ENCODE results near the gene CLGN. TPM values are rescaled to one million over a fixed set of nuclear protein-coding genes. Genes with fewer than 3 reads are reported as not detected.

CLGN gene
- total RNA-seq, 4 donors from 2014 or later = 0.40 TPM; not detected in 3

DNA sequence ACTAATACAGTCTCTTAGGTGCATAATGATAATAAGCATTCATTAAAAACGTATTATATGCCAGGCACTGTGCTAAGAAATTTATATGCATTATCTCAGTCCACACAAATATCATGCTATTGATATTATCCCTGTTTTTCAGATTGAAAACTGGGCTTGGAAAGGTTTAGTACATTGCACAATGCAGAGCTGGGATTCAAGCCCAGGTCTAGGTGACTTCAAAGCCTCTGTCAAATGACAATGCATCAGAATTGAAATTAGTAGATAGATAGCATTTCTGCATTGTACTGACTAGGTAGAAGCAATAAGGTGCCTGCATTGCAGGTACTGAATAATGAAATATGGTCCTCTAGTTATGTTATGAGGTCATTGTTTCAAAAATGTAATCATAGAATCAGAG is 72.2 kb downstream of the CLGN start:
- H3K4me1 ChIP-seq = peaks cover 0 to 3% (median 0%) of the 10 kb centered on the region in 4 donors
- H3K9me3 ChIP-seq = no peaks in the 10 kb centered on the region
- TF ChIP-seq POLR2A (IDR thresholded peaks at IDR 0.05) = no peak
- TF ChIP-seq, protein P1, sequence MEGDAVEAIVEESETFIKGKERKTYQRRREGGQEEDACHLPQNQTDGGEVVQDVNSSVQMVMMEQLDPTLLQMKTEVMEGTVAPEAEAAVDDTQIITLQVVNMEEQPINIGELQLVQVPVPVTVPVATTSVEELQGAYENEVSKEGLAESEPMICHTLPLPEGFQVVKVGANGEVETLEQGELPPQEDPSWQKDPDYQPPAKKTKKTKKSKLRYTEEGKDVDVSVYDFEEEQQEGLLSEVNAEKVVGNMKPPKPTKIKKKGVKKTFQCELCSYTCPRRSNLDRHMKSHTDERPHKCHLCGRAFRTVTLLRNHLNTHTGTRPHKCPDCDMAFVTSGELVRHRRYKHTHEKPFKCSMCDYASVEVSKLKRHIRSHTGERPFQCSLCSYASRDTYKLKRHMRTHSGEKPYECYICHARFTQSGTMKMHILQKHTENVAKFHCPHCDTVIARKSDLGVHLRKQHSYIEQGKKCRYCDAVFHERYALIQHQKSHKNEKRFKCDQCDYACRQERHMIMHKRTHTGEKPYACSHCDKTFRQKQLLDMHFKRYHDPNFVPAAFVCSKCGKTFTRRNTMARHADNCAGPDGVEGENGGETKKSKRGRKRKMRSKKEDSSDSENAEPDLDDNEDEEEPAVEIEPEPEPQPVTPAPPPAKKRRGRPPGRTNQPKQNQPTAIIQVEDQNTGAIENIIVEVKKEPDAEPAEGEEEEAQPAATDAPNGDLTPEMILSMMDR (IDR thresholded peaks at IDR 0.05) = no peak
- H3K36me3 ChIP-seq = no peaks in the 10 kb centered on the region
- H3K4me3 ChIP-seq = no peak overlapping the region
- DNase-seq = no peak
- no peaks in the 10 kb centered on the region for H3K27me3 ChIP-seq
- no peak overlapping the region for H3K27ac ChIP-seq

DNA sequence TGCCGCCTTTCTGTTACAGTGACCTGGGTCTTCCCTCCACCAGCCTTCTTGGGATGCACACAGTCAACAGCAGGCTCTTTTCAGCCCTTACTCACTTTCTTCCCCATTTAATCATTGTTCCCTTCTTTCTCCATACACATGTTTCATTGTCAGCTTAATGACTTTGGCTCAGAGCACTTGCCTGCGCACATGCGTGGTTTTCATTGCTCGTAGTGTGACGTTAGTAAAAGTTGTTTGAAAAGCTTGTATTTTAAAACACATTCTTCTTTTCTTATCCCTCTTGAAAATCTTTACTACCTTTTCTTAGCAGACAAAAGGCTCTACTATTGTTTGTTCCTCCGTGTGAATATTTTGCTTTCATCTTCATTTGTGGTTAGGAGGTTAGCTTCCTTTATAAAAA is 73.7 kb downstream of the CLGN start:
- H3K4me3 ChIP-seq = no peak overlapping the region
- no peaks in the 10 kb centered on the region for H3K9me3 ChIP-seq
- no peak for TF ChIP-seq POLR2A (IDR thresholded peaks at IDR 0.05)
- TF ChIP-seq, protein P1 (IDR thresholded peaks at IDR 0.05) = no peak
- DNase-seq = no peak
- H3K27ac ChIP-seq = no peak overlapping the region
- H3K4me1 ChIP-seq = peaks cover 0 to 3% (median 0%) of the 10 kb centered on the region in 4 donors
- no peaks in the 10 kb centered on the region for H3K36me3 ChIP-seq
- H3K27me3 ChIP-seq = no peaks in the 10 kb centered on the region

DNA sequence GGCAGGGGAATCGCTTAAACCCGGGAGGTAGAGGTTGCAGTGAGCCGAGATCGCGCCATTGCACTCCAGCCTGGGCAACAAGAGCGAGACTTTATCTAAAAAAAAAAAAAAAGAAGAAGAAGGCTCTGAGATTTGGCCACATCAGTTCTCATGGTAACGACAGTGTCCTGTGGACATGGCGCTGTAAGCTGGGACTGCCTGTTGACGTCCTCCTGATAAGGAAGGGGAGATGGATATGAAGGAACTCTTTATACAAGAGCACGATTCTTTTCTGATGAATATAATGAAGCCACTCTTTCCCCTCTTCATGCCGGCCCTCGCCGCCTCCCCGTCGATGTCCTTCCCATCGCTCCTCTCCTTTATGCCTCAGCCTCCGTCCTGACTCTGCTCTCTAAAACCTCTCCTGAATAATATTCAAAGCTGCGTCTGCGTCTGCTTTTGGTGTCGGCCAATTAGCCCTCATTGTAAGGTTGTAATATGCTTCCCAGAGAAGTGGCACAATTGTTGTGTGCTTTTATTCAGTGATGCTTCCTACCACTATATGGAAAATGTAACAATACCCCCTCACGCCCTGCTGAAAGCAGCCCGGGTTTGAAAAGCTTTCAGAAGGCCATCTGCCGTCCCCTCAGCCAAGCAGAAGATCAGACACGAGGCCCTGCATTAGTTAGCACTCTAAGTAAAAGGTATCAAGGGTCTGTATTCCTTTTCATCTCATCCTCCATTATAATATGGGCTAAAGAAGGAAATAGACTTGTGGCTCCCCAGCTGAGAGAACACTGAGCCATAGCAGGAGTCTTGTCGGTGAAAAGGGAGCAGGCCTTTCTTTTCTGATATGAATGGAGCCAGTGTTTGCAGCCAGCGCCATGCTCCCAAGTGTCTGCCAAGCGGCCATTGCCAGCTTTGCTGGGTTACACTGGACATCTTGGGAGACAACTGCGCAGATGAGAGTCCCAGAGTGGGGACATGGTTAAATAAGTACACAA is 76.1 kb downstream of the CLGN start:
- DNase-seq = no peak
- H3K4me1 ChIP-seq = no peaks in the 10 kb centered on the region
- no peaks in the 10 kb centered on the region for H3K36me3 ChIP-seq
- TF ChIP-seq POLR2A (IDR thresholded peaks at IDR 0.05) = no peak
- TF ChIP-seq, protein P1 (IDR thresholded peaks at IDR 0.05) = no peak
- H3K4me3 ChIP-seq = no peak overlapping the region
- no peaks in the 10 kb centered on the region for H3K27me3 ChIP-seq
- no peaks in the 10 kb centered on the region for H3K9me3 ChIP-seq
- H3K27ac ChIP-seq = no peak overlapping the region

DNA sequence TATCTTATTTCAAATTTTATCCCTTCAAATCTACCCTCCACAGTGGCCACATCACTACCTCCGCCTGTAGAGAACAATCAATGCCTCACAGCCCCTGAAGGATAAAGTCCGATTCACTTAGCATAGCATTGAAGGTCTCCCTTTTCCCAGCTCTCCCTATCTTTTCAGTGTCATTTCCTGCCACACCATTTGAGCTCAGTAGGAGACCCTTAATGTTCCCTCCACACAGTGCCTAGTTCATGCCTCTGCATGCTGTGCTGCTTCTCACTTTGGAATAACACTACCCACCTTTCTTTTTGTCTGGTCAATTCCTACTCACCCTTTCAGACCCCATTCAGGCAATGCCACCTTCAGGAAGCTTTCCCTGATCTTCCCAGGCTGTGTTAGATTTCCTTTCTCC is 77.6 kb downstream of the CLGN start:
- peaks cover 0 to 2% (median 0%) of the 10 kb centered on the region in 4 donors for H3K4me1 ChIP-seq
- no peak overlapping the region for H3K4me3 ChIP-seq
- no peak overlapping the region for H3K27ac ChIP-seq
- no peak for DNase-seq
- no peaks in the 10 kb centered on the region for H3K36me3 ChIP-seq
- H3K27me3 ChIP-seq = no peaks in the 10 kb centered on the region
- no peaks in the 10 kb centered on the region for H3K9me3 ChIP-seq
- TF ChIP-seq POLR2A (IDR thresholded peaks at IDR 0.05) = no peak
- TF ChIP-seq, protein P1 (IDR thresholded peaks at IDR 0.05) = no peak

DNA sequence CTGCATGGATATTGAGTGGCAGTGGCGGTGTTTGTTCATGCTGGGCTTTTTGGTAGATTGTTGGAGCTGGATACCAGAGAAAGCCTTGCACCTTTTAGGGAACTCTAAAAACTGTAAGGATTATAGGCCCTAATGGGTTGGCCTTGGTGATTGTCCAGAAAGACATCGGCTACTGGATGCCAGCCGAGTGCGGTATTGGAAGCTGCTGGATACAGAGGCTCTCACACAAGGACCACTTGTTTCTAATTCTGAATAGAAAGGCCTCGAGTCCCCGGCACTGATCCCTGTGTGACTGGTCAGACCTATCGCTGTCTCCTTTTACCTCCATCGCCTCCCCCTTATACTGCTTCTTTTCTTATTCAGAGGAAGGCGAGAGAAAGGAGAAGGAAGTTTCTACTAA is 81.3 kb downstream of the CLGN start:
- peaks cover 0 to 17% (median 3%) of the 10 kb centered on the region in 4 donors for H3K4me1 ChIP-seq
- H3K4me3 ChIP-seq = no peak overlapping the region
- TF ChIP-seq POLR2A (IDR thresholded peaks at IDR 0.05) = no peak
- TF ChIP-seq, protein P1 (IDR thresholded peaks at IDR 0.05) = no peak
- no peak overlapping the region for H3K27ac ChIP-seq
- H3K27me3 ChIP-seq = no peaks in the 10 kb centered on the region
- no peak for DNase-seq
- H3K9me3 ChIP-seq = no peaks in the 10 kb centered on the region
- no peaks in the 10 kb centered on the region for H3K36me3 ChIP-seq
